ENCODE results near the gene FAAP20. TPM values are rescaled to one million over a fixed set of nuclear protein-coding genes. Genes with fewer than 3 reads are reported as not detected.

Gene FAAP20, protein sequence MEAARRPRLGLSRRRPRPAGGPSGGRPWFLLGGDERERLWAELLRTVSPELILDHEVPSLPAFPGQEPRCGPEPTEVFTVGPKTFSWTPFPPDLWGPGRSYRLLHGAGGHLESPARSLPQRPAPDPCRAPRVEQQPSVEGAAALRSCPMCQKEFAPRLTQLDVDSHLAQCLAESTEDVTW
- 10 to 100 TPM; 24.4 to 76.3 (median 60.8) TPM for polyA plus RNA-seq (ENCODE audit: insufficient read length in 4 of 4)

DNA sequence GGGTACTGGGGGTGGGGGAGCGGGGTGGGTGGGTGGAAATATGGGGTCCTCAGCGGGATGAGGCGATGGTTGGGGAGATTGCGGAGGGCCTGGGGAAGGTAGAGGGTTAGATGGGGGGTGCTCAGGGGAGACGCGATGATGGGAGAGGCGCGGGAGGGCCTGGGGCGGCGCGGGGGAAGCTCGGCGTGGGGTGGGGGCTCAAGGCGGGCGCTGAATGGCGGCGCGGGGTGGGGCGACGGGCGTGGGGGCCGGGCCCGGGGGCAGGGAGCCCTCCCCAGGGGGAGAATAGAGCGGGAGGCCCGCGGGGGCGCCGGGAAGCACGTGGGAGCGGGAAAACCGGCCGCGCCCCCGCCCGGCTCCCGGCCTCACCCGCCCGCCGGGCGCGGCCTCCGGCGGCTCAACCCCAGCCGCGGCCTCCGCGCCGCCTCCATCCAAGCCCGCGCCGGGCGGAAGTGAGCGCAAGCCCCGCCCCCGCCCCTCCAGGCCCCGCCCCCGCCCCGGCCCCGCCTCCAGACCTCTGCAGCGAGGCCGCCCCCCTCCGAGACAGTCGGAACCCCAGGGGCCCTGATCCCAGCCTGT lies at the start of gene FAAP20:
TSS of gene FAAP20 (minus strand) at position 454 of the 579 bp plus-strand sequence. CDS start at position 431, 23 bp downstream.
- no peak for DNase-seq (ENCODE audit: low read depth in 4 of 4, low spot score in 2 of 4)

DNA sequence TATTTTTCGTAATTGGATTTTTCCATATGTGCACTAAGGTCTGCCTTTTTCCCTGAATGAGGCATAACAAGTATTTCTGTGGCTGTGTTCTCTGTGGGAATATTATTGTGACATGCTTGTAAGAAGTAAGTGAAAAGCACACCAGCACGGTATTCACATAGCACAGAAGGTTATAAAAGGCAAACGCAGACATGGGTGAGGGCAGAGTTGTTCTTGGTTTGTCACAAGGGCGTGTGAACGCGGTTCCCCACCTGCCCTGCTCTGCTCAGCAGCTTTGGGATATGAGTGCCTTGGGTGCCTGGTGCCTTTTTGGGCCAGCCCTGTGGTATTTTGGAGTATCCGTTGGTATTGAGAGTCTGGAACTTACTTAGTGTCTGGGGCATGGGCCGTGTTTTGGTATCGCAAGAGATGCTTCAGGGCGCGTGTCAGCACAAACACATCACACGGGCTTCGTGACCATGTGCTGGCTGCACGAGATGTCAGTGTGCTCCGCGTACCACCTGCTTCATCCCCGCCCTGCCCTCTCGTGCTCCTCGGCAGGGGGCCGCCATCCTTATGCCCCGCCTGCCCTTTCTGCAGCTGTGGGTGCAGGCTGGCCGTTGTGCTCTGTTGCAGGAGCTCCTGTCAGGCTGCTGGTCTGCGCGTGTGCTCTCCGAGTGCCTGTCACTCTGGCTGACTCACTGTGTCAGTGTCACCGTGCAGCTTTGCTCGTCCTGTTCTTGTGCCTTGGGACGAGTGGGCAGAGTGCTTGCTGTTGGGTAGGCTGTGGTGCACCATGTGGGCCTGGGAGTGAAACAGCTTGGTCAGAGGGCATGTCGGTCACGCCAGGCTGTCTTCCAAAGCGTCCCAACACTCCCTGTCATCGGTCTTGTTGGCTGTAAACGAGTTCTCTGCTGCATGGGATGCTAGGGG lies 48.5 kb upstream of the FAAP20 start:
- DNase-seq (ENCODE audit: low read depth in 4 of 4, low spot score in 2 of 4) = no peak

DNA sequence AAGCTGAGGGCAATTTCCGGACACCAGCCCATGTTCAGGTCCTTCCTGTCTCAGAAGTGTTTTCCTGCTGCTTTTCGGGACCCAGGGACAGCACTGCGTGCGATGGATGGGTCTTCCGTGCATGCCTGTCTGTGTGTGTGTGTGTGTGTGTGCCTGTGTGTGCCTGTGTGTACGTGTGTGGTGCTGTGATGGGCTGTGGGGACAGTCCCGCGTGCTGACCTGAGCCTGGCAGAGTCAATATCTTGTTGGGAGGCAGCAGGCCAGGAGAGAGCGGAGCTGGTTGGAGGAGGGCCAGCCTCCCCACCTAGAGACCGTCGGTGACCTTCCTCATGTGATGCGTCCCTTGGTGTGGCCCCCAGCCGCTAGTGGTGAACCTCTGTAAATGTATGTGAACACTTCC lies 47.2 kb upstream of the FAAP20 start:
- no peak for DNase-seq (ENCODE audit: low read depth in 4 of 4, low spot score in 2 of 4)

DNA sequence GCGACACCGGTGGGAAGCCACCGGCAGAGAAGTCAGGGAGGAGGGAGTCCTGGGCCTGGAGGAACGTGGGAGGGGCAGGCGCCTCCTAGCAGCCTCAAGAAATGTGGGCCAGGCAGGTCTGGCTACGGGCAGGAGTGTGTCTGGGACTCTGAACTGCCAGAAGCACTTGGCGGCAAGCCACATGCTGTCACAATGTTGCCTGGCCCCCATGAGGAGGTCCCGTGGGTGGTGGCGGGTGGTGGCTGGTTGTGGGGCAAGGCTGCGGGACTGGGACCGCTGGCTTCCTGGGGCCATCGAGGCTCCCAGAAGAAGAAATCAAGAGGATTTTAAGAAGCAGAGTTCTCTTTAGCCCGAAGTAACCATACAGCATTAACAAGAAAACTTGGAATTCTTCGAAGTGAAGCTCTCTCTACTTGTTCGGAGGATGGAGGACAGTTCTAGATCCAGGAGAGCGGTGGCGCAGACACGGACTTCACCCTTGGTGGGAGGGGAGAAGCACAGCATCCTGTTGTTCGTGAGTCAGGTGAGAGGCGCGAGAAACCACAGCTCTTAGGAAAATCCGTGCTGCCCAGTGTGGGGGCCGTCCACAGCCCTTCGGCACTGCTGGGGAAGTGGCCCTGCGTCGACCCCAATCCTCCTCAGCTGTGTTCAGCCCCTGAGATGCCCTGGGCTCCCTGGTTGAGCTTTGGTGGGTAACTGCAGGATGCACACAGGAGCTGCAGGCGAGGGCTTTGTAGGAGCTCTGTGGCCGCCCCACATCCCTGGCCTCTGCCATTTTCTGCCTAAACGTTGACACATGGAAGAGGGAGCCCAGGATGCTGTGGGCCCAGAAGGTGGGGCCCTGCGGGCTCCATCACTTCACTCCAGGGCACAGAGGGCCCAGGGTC lies 45.9 kb upstream of the FAAP20 start:
- no peak for DNase-seq (ENCODE audit: low read depth in 4 of 4, low spot score in 2 of 4)

DNA sequence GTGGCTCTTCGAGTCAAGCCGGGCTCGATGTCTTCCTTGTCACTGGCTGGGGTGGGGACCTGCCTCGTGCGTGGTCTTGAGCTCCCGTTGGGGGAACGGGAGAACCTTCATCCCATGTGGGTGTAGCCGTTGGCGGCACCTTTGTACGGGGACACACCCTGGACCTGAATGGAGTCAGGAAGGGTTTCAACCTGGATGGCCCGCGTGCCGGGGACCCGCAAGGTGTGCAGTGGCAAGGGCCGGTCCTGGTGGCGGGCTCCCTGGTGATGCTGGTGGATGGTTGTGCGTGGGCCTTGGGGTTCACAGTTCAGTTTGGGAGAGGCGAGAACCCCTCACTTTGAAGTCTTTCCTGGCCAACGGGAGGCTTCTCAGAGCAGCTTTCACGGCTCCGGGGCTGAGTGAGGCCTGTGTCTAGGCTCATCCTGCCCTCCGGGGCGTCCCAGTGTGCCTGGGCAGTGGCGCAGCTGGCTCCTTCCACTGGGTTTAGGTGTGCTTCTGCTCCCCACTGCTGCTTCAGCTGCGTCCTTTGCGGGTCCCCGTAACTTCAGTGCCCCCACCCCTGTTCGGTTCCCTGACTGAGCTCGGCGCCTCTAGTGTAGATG lies 44.9 kb upstream of the FAAP20 start:
- no peak for DNase-seq (ENCODE audit: low read depth in 4 of 4, low spot score in 2 of 4)

DNA sequence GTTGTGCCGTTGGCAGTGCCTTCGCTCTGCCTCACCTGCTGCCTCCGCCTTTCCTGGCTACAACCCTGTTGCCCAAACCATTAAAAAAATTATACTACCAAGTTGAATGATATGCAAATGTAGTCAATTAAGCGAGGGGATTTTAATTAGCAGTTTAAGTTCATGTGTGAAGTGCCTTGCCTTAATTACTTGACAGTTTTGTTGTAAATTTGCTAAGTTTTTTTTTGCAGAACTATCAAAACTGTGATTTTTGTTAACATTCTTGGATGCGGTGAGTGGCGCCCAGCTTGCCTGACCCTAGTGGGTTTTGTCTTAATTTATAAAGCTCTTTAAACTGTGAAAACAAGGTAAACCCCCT lies 44.4 kb upstream of the FAAP20 start:
- no peak for DNase-seq (ENCODE audit: low read depth in 4 of 4, low spot score in 2 of 4)

DNA sequence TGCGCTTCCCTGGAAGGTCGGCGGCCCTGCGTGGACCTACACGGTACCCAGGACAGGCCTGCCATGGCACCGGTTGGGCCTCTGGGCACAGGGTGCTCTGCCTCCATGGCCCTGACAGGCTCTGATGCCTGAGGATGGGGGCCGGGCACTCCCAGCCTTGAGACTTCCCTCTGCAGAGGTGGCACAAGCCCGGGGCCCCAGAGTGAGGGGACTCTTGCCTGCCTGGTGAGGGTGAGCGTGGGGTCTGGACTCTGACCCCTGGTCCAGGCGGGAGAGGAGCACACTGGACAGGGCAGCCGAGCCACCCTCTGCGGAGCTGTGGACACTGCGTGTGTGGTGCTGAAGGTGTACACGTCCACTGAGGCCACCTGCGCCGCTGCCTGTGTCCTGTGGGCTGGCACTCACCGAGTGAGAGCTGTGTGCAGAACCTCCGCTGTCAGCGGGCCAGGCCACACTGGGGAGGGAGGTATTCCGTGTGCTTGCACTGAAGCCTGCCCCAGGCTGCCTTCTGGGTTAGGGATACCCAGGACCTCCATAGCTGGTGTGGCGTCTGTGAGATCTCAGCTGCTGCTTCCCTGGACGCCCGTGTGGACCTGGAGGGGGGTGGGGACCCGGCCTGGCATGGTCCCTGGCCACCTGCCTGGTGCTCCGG lies 43.9 kb upstream of the FAAP20 start:
- no peak for DNase-seq (ENCODE audit: low read depth in 4 of 4, low spot score in 2 of 4)

DNA sequence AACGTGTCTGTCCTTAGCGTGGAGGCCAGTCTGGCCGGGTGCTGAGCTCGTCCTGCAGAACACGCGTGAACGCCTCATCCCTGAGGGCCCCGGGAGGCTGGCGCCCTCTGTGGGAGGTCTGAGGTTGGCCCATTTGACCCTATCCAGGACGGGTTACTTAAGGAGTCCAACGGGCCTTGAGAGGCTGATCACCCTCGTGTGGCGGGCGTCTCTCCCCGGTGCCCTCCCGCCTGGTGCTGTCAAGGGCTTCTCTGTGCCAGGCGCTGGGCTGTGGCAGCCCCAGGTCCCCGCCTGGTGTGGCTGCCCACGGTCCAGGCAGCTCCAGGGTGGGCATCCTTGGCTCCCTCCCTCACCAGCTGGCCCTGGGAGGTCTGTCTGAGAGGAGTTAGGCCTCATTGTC lies 43.2 kb upstream of the FAAP20 start:
- DNase-seq (ENCODE audit: low read depth in 4 of 4, low spot score in 2 of 4) = no peak

DNA sequence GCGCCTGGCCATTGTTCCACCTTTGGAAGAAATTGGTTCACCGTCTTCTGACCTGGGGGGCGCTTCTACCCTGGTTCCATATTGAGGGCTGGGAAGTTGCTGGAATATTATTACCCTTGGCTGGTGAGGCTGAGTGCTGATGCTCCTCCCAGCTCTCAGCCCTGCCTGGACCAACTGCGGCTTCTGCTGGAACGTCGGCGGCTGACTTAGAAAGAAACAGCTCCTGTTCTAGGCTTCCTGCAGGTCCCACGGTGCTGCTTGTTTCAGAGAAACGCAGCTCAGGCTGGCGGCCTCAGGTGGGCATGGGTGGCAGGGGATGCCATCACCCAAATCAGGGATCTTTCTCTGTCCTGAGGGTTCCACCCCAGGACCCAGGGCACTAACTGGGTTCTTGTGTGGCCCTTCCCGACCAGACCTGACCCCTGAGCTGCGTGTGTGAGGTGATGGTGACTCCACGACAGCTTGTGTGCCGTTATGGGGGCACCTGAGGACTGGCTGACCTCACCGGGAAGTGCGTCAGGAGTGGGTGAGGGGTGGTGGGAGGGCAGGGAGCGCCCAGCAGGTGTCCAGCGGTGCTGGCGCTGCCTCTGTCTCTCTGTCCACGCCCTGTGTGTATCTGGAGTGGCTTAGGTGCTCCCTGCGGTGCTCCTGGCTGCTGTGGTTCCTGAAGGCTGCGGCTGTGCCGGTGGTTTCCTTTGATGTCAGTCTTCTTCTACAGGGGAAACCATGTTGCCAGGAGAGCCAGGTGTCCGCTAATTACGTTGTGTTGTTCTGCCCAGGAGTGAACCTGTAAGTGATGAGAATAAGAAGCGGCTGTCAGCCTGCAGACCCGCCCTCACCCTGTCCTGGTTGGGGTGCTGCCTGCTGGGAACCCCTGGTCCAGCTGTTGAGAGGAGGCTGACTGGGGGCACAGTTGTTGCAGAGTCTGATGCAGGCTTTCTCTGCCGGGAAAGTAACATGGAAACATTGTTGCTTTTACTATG lies 42.4 kb upstream of the FAAP20 start:
- no peak for DNase-seq (ENCODE audit: low read depth in 4 of 4, low spot score in 2 of 4)

DNA sequence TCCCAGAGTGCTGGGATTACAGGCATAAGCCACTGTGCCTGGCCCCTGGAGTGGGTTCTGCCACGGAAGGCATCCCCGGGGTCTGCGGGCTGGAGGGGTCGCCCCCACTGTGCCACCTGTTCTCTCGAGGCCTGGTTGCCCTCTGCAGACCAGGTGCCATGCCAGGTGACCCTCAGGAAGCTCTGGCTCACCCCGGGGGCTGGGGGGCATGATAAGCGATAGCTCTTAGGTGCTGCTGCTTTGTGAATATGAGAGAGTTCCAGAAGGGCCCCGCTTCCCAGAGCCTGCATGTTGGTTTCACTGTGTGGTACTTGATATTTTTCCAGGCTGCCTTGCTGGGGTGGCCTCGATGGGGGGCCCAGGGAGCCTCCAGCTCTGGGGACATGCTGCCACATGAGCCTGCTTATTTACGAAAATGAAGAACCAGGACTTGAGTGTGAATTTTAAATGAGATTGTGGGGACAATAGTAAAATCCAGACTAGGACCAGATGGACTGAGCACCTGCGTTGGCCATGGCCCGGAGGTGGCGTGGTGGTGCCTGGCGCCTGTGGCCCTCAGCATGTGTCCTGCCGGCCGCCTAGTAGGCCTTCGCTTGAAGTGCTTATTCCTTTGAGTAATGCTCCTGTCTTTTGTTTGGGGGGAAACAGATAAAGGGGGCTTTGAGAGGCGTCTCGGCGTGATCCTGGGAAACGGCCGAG lies 40.9 kb upstream of the FAAP20 start:
- DNase-seq (ENCODE audit: low read depth in 4 of 4, low spot score in 2 of 4) = no peak

DNA sequence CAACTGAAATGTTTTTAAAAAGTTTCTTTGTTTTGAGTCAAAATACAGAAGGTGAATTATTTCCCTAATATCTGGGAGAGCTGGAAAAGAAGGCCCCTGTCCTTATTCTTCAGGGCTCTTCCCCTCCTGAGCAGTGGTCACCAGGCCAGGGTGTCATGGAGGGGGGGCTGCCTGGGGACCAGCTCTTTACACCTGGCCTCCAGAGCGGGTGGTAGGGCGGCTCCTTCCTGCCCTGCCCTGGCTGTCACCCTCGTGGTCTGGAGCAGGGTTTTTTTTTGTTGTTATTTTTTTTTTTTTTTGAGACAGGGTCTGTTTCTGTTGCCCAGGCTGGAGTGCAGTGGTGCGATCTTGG lies 40.2 kb upstream of the FAAP20 start:
- DNase-seq (ENCODE audit: low read depth in 4 of 4, low spot score in 2 of 4) = no peak

DNA sequence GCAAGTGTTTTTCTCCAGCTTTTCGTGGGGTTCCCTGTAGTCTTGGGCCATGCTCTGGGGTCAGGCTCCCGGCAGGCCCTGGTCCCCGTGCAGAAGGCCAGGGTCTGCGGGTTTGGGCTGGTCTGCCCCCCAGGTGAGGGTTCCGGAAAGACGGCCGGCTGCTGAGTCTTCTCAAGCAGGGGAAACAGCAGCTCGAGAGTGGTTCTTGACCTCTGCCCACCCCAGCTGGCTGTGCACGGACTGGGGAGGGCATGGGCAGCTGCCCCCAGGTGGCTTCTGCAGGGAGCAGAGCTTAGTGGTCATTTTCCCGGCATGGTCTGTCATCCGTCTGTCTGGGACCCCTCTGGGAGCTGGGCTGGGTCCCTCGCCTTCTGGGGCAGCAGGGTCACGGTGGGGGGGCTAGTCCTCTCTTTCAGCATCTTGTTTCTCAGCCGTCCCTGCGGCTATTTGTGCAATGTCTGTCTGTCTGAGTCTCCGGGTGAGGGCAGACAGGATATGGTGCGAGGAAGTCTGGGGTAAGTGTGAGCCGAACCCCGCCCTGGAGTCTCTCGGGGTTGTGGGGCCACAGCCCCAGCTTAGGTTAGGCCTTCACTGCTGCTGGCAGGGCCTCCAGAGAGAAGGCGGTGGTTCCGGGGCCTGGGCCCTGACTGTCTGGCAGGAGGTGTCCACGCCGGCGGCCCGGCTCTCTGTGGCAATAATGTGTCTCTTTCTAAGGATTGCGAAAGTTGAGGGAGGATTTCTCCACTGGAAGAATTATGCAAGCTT lies 39.6 kb upstream of the FAAP20 start:
- no peak for DNase-seq (ENCODE audit: low read depth in 4 of 4, low spot score in 2 of 4)

DNA sequence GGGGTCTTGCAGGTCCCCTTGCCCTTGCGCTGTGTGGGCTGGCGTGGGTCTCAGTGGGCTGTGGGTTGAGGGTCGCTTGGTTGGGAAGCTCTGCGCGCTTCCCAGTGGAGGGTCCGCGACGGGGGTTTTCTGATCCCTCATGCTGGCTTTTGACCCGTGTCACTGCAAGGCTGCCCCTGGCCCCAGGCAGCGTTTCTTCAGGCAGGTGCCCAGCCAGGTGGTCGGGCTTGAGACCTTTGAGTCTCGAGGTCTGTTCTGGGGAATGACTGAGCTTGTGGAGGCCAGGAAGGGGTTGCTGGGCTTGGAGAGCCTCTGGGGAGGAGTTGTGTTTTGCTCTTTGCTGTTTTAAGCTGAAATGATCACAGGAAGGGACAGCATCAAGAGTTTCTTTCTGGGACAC lies 38.9 kb upstream of the FAAP20 start:
- DNase-seq (ENCODE audit: low read depth in 4 of 4, low spot score in 2 of 4) = no peak

DNA sequence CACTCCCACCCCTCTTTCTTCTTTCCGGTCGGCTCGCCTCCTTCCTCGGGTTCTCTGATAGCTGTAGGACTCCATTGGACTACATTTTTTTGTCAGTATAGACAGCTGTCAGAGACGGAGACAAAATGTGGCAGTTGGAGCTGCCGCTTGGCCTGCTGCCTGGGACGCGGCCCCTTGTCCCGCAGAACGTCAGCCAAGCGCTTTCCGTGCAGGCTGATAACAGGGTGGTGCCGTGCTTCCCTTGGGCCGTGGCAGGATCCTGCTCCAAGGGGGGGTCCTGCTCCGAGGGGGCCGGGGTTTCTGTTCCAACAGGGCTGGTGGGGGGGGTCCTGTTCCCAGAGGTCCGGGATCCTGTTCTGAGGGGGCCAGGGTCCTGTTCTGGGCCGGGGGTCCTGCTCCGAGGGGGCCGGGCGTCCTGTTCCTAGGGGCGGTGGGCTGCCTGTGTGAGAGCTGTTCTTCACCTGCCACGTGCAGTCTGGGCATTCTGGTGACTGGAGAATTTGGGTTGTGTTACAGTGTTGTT lies 38.4 kb upstream of the FAAP20 start:
- DNase-seq (ENCODE audit: low read depth in 4 of 4, low spot score in 2 of 4) = no peak

DNA sequence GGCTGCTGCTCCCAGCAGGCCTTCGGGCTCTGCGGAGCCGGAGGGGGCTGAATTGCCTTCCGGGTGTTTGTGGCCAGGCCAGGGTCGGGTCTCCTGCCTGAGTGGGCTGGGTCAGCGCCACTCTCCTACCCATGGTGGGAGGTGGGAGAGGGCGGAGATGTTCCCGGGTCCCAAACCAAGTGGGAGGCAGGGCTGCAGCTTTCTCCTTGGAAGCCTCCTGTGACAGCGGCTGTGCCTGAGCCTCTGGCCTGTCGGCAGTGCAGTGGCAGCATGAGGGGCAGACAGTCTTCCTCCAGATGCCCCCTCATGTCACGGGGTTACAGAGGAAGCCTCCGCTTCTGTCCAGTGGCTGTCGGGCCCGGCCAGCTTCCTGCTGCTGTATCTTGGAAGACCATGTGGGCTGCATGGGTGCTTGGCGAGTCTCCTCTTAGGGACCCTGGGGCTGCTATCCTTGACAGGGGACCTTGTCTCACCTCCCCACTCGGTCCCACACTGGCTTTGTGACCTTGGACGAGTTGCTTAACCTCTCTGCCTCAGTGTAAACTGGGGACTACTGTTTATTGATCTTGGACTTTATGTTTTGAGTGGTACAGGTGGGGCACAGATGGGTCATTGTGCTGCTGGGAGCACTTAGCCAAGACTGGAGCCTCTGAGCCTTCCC lies 37.8 kb upstream of the FAAP20 start:
- DNase-seq (ENCODE audit: low read depth in 4 of 4, low spot score in 2 of 4) = no peak

DNA sequence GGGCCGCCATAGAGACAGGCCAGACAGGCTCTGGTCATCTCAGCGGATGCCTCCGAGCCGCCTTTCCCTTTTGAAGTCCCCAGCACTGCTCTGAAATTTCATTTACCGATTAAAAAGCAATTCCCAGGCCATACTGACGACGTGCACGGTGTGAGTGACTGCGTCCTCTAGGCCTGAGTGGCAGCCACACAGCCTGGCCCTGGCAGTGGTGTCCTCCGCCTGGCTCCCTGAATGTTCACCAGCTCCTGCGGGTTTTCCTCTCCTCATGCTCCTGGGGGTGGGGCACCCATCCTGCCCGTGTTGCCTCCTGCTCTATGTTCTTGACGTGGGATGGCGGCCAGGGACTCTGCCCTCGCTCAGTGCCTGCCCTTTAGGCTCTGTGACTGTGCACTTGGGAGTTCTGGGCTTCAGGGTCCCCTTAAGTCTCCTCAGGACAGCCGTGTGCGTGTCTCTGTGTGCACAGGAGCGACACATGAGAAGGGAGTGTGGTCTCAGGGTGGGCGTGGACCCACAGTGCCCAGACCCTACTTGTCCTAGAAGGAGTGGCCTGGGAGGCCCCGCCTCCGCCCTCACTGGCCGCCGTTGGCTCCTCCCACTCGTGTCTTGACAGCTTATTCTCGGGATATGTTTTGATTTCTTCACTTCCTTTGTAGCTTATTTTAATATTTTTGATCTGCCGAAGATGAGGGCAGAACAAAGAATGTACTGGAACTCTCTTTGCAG lies 37.1 kb upstream of the FAAP20 start:
- no peak for DNase-seq (ENCODE audit: low read depth in 4 of 4, low spot score in 2 of 4)
